GM21515 (cell line): ENCODE results near the gene FLRT1.

Experiments used
- ATAC-seq: cut with Tn5 transposase; IDR thresholded peaks from one replicate; pipeline ENCODE4 v1.9.1; 2021; ENCODE audit not compliant: unreplicated experiment

FLRT1 gene

DNA sequence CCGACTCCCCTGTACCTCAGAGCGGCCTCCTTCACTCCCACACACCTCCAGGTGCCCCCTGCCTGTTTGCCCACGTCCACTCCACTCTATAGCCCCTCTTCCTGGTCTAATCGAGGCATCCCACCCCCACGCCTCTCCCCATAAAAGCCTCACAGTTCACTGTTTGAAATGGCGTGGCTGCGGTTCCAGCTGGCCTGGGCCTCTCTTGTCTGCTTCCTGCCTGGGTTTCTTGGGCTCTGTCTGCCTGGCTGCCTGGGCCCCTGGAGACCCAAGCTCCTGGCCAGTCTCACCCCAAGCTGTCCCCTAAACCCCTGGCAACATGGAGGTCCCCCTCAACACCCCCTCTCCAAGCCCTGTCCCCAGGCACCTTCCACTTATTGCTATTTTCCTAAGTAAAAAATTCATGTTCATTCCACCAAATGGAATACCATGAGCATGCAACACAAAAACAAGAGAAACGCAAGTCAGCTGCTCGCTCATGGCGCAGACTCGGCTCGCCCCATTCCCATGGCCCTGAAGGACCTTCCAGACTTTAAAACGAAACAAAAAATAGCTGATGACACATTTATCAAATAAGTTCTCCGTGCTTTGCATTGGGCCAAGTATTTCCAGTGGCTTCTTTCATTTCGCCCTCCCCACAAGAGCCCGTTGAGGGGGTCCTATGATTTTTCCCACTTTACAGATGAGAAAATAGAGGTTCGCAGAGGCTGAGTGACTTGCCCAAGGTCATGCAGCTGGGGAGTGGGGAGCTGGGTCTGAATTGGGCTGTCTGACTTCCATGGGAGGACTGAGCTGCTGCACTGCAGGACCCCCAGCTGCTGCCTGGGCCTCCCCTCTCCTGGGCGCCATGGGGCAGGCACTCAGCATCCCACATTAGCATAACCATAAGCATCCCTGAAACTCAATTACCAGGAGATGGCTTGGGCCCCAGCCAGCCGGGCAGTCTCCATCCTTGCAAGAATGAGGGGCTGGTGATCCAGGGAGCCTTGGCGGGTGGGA lies 11.7 kb upstream of the FLRT1 start:
- ATAC-seq: no peak

DNA sequence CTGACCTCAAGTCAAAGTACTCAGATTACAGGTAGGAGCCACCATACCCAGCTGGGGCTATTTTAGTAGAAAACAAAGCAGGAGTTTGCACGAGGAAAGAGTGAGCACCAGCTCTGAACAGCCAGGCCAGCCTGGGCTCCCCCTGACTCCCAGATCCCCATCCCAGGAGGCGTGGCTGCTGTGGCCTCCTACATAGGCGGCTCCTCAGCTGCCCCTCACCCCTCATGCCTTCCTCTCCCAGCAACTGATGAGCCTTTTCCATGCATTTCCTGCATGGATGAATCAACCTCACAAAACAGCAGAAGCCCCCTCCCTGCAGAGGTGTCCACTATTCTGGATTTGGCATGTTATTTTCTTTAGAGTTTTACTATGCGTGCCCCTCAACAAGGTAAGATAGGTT lies 10.5 kb upstream of the FLRT1 start:
- ATAC-seq: no peak

DNA sequence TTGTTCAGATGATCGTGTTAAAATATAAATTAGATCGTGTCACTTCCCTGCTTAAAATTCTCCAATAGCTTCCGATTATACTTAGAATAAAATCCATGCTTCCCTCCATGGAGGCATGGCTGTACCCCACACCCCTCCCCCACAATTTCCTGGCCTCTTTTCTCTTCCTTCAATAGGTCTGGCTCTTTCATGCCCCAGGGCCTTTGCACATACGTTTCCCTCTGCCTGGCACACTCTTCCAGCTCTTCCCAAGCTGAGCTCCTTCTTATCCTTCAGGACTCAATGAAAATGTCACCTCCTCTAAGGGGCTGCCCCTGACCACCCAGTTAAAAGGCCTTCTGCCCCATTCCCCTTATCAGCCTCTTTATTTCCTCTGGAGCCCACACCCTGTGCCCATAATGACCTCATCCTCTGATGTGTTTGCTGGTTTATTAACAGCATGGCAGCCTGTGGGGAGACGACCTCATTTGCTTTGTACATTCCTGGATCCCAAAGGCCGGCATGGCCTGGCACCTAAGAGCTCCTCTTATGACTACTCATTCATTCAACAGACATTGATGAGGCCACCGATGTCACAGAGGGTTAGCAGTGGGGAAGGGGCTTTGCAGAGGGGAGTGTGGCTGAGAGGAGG lies 9.0 kb upstream of the FLRT1 start:
- no peak for ATAC-seq

DNA sequence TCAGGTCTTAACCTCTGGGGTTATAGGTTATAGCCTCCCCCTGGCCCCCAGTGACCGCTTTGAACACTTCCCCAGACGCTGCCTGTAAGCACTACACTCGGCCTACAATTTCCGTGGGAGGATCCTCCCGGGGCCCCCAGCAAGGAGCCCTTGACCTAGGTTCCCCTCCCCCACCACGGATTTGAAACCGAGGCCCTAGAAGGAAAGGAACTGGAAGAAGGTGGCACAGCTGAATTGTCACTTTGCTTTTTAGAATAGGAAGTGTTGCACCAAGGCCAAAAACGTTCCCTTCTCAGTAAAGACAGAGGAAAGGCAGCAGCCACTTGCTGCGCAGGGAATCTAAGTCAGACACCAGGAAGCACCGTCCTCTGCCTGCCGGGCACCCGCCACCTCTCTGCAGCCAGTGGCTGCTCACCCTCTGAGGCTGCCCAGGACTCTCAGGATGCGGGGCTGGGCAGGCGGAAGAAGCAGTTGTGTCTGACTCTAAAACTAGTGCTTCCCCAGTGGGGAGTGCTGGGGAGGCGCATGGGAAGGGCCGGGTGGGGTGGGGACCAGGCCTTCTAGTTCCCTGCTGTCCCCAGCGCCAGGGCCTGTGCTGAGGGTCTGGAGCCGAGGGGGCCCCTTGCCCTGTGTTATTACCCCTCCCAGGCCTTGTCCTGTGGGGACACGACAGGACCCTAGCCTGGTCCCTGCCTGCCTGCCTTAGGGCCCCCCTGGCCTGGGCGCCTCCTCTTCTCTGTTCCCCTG lies 7.9 kb upstream of the FLRT1 start:
- no peak for ATAC-seq

DNA sequence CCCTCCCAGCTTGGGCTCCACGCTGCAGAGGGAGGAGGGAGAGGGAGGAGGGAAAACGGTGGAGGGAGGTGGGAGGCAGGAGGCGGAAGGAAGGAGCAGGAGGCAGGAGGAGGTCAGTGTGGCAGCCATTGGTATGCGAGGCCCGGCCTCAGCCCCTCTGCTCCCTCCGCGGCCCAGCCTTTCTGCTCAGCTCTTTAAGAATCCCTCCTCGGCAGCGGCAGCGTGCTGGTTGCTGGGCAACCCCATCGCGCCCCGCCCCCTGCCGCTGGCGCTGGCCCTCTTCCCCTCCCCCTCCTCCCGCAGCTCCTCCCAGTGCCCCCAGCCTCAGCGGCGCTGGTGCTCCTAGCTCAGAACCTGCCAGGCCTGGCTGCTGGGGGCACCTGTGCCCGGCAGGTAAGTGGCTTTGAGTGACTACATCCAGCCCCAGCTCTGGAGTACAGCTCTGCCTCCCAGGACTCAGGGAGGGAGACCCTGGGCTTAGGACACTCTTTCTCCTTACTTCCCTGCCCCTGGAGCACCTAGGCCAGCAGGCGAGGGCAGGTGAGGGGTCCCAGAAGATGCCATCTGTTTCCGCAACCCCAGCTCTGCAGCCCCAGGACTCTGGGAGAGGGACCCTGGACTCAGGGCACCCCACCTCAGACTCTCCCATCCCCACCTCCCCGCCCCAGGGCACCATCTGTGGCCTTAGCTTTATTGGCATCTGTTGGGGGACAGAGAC lies 7.2 kb upstream of the FLRT1 start:
- no peak for ATAC-seq

DNA sequence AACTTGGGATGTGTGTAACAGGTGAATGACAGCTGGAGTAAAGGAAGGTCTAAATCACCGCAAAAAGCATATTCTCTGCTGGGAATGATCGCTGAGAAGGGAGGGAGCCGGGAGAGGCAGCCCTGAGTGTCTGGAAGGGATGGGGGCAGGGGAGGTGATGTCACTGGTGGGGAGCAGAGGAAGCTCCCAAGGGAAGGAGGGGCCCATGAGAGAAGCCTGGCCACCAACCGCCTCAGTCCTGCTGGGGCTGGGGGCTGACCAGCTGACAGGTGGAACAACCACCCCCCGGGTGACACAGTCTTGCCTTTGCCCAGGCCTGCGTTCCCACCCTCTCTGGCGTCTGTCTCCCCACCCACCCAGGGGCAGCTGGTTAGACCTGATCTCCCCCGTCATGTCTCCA lies 6.0 kb upstream of the FLRT1 start:
- no peak for ATAC-seq

DNA sequence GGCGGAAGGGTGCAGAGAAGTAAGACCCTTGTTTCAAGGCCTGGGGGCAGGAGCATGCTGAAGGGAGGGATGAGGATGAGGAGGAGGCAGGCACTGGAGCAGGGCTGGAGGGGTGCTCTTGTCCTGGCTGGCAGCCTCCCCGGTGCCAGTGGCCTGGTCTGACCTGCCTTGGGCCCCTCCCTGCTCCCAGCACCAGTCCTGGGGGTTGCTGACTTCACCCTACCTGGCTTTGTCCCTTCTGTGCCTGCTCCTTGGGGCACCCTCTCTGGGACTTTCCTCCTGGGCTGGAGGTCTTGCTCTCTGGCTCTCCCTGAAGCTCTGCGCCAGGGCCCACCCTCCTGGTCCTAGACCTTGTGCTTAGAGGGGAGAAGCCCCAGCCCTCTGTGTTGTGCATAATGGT lies 4.7 kb upstream of the FLRT1 start:
- ATAC-seq: no peak

DNA sequence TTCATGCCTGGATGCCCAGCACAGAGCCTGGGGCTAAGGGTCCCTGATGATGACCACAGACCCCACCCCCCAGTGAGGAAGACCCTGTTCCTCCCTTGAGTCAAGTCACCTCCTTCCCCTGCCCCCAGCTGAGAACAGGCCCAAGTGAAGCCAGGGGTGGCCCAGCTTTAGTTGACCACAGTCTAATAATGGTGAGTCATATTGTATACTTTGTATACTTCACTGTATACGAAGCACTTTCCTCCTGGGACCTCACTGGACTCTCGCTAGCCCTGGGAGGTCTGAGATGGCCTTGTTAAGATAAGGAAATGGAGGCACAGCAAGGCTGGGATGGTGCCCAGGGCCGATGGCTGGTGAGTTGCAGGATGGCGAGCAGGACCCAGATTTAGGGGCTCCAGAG lies 3.7 kb upstream of the FLRT1 start:
- no peak for ATAC-seq

DNA sequence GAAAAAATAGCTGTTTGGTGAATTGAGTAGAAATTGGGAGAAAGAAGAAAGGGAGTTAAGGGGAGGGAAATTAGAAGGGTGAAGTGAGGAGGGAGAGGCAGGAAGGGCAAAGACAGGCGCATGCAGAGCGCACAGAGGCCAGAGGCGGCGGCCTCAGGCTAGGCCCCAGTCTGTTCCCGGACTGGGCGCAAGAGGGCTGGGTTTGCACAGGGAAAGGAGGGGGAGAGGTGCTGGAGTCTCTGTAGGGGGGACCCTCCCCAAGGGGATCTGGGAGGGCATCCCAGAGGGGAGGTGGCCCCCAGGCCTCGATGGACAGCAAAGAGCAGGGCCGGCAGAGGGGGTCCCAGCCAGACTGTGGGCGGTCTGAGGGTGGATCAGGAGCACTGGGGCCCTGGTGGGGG lies 1.3 kb upstream of the FLRT1 start:
- no peak for ATAC-seq

DNA sequence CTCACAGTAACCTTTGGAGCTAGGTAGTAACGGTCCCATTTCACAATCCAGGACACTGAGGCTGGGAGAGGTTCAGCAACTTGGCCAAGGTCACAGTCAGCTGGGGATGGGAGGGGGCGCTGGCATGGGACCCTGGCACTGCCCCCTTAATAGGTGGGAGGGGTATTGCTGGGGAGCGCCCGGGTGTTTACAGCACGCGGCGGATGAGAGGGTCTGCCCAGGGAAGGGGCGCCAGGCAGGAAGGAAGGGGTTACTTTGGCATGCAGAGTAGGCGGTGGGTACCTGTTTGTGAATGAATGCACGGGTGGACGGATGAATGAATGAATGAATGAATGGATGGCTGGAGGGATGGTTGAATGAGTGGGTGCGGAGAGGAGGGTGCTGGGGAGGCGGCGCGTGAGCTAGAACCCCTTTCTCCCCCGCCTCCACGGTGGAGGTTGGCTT lies 628 bp upstream of the FLRT1 start:
- no peak for ATAC-seq

DNA sequence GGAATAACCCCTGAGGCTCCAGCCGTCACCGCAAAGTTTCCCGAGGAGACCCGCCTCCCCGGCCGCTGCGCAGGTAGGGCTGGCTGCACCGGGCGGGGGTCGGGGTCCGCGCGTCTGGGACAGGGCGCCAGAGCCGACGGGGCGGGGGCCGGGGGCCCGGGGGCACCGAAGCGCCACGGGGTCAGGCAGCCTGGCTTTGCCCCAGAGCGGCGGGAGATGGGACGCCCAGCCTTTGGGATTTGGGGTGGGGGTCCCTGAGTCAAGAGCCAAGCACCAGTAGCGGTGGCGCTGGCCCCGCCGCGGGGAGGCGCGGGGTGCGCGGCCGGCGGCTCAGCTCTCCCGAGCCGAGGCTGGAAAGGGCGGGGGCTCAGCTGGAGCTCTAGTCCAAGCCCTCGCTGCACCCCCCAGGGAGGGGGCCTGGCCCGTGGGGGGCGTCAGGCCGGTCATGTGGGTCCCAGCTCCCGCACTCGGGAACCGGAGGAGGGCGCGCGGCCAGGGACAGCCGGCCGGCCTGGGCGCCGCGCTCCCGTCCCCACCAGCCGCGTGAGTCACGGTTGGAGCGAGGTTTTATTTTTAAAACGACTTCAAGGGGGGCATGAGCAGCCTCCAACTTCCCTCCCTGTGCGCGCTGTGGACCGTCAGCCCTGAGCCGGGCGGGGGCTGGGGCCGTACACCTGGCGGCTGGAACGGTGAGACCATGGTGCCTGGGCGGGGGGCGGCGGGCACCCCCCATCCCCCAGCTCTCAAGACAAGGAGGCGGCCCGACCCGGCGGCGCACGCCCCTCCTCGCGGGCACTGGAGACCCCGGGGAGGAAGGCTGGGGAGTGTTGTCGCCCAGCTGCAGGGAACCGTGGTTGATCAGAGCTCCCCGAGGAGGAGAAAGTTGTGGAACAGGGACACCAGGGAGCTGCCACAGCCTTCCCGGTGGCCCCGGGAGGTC lies 626 bp downstream of the FLRT1 start:
- no peak for ATAC-seq

DNA sequence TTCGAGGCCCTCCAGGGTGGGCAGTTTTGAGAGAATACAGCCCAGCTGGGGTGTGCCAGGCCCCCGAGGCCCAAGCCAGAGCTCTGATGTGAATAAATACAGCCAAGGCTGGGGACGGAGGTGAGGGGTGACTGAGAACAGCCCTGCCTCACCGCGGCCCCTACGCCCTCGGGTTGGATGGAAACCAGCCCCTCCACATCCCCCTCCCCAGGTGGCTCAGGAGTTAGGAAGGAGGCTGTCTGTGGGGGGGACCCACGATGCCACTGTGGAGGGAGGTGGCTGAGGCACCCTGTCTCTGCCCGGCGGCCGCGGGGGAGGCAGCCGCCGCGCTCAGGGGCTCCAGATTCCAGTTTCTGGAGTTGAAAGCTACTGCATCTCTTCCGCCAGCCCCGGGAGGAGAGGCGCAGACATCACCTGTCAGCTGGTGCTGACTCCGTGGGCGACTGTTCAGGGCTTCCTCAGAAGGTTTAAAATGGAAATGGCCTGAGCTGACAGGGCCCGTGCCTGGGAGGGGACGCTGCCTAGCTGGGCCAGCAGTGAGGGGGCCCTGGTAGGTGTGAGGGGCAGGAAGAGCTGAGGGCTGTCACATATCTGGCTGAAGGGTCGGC lies 1.4 kb downstream of the FLRT1 start:
- ATAC-seq: no peak

DNA sequence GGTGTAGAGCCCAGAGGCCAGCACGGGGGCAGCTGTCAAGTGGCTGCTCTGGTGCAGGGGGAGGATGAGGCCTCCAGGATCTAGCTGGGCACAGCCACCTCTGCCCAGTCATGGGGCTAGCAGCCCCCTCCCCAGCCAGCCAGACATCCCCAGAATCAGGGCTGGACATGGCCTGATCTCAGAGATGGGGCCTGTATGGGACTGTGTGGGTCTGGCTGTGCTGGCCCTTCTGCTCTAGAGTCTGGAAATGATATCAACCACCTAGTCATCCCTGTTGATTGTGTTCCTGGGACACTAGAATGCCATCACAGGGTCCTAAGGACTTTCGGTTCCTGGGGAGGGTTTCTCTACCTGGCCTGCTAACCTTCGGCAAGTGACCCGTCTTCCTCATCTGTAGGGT lies 2.8 kb downstream of the FLRT1 start:
- no peak for ATAC-seq

DNA sequence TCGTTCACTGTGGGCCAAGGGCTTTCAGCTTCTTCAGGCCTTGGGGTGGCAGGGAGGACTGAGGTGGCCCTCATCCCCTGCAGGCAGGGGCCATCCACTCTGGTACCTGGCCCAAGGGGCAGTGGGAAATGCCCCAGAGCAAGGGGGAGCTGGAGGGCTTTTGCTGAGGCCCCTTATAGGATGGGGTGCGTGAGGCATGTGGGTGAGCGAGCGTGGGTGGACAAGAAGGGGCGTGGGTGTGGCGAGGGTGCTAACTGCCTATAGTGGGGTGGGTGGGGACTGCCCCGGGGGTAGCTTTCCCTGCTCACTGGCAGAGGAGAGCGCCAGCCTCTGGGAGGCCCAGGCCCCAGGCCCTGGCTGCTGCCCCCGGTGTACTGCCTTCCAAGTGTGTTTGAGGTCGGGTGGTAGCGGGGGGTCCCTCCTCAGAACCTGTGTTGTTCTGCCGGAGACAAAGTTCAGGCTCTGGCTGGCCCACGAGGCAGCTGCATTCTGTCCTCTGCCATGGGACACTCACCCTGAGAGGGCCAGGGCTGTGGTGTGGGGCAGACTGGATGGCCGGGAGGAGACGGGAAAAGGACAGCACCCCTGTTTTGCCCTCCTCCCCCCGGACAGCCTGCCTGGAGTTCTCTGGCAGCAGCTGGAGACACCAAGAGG lies 3.4 kb downstream of the FLRT1 start:
- ATAC-seq: no peak

DNA sequence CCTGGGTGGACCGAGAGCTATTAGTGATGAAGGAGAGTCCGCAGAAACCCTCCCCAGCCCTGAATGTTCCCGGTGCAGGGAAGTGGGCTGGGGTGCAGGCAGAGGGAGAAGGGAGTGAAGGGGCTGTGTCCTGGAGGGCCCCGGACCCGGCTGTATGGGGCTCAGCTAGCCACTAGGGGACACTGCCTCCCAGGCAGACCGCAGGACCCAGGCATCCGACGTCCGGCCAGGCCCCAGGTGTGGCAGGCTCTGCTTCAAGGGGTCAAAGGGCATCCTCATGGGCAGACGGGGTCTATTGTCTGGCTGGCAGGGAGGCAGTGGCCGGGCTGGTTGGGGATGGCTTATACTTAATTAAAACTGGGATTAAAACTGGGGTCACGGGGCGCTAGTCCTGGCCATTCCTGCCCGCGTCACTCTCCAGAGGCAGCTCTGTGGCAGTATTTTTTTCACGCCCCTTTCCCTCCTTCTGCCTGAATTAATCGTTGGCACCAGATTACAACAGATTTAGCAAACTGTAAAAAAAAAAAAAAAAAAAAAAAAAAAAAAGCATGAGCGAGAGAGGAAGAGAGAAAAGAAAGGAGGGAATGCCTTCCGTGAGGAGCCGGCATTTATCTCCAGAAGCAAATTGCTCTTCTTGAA lies 5.1 kb downstream of the FLRT1 start:
- no peak for ATAC-seq

DNA sequence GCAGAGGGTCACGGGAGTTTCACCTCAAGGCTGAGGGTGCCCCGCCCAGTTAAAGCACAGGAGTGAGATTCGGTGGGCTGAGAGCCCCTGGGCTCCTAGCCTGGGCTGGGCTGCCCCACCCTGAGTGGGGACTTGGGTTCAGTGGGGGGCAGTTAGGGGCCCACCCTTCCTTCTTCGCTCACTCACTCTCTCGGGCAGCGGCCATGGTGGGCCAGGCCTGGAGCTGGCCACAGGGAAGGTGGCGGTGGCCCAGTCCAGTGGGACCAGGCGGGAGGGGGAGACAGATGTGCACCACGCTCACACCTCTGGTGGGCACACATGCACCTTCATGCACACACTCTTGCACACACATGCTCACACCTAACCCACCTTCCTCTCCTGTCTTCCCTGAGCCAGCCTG lies 6.1 kb downstream of the FLRT1 start:
- ATAC-seq: no peak

DNA sequence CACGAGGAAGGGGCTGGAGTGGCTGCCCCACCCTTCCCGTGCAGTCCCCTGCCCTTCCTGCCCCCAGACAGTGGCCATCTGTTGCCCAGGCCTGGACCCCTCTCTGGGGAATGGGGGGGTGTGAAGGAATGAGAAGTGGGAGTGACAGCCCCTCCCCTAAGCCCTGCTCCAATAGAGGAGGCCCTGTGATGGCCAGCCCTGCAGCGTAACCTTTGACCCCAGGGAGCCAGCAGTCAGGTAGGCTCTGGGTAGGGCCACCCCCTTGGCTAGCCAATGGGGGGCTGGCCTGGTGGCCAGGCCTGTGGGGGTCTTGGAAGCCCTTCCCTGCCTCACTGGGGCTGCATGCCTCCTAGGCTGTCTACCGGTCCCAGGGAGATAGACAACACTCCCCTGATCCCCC lies 6.6 kb downstream of the FLRT1 start:
- no peak for ATAC-seq

DNA sequence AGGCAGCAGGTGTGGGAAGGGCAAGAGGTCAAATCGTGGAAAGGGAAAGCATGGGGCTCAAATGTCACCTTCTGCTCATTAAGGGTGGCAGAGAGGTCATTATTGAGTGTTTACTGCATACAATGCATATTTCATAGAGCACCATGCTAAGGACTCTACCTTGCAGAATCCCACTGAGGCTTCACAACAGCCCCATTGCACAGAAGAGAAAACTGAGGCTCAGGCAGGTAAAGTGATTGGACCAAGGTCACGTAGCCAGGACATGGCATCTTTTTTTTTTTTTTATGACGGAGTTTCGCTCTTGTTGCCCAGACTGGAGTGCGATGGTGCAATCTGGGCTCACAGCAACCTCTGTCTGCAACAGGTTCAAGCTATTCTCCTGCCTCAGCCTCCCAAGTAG lies 7.8 kb downstream of the FLRT1 start:
- ATAC-seq: no peak
